ENCODE data around the gene ATP10D.

ATP10D gene

DNA sequence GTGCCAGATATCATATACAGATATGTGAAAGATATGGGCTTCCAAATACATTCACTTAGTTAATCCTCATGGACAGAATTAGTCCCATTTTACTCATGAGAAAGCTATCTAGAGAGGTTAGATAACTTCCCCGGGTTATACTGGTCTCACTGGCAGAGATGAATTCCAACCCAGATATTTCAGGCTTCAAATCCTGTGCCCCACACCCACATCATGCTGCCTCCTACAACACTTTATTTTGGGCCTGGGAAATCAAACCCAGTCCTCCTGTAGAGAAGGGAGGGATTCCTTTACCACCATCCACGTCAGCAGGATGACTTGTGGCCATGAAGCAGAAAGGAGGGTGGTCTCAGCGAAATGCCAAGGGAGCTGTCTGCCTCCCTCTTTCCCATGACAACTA is 113.8 kb downstream of the ATP10D start:
- DNase-seq: no peak

GRCh38 chr4:47606482-47606881 is 121.4 kb downstream of the ATP10D start:
- DNase-seq: no peak

- no peak for DNase-seq
Measured at GRCh38 chr4:47612116-47613023, 127.3 kb downstream of the ATP10D start.

DNA sequence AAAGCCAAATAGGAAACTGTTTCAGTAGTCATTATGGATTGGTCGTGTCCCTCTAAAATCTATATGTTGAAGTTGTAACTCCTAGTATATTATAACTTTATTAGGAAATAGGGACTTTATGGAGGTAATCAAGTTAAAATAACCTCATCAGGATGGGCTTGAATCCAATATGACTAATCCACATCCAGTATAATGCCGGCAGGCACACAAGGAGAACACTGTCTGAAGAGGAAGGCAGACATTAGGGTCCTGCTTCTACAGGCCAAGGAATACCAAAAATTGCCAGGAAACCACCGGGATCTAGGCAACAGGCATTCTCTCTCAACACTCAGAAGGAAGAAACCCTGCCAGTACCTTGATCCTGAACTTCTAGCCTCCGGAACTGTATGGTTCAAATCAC is 130.3 kb downstream of the ATP10D start:
- DNase-seq: no peak

- no peak for DNase-seq
Measured at GRCh38 chr4:47617607-47618006, 132.5 kb downstream of the ATP10D start.

DNA sequence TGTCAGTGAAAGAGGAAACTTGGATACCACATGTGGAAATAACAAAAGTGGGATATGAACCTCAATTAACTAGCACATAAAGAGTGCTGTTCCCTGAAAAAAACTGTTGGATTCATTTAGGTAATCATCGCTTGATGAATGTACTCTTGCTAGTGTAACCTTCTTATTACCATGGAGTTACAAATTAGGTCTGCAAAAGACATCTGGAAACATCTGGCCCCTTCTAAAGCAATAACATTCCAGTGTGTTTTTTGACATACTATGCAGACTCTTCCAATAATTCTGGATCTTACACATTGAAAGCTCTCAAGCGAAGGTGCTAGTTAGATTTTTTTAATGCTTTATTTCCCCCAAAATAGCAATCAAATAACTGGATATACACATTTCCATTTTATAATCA is 134.6 kb downstream of the ATP10D start:
- DNase-seq: no peak

- no peak for DNase-seq
Measured at GRCh38 chr4:47621181-47621580, 136.1 kb downstream of the ATP10D start.

DNA sequence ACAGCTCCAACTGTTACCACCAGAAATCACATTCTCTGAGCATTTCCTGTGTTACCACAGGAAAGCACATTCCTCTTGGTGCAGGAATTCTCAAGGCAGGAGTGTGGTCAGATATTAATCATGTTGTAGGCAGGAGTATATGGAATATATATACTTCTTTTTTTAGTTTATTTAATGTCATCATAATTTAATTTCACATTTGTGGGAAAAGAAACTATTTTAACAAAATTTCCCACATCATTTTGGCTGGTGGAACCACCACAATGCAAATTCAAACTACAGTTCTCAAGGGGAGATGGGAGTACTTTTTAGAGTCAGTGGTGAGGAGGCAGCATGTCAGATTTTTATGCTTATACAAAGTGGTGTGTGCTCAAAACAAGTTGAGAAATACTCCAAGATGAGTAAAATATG is 139.0 kb downstream of the ATP10D start:
- no peak for DNase-seq

DNA sequence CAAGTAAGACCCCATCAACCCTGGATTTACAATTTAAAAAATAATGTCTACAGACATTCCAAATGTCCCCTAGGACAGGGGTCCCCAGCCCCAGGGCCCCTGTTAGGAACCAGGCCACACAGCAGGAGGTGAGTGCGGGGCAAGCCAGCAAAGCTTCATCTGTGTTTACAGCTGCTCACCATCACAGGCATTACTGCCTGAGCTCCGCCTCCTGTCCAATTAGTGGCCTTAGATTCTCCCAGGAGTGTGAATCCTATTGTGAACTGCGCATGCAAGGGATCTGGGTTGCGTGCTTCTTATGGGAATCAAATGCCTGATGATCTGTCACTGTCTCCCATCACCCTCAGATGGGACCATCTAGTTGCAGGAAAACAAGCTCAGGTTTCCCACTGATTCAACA is 146.1 kb downstream of the ATP10D start:
- DNase-seq: no peak

DNA sequence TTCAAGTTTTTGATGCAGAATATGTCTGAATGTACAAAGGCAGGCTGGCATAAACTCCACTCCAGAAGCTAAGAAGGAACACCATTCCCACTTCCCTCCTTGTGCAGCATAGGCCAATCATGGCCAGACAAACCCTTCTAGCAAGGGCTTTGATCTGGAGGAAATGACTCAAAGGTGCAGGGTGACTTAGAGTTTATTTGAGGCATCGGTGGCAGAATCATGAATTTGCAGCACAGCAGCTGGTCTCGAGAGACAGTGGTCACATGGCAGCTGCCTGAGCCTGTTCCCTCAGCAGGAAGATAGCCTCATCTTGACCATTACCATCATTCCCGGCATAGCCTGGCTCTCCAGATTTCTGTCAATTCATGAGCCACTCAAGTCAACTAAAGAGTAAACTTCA is 154.5 kb downstream of the ATP10D start:
- no peak for DNase-seq

DNA sequence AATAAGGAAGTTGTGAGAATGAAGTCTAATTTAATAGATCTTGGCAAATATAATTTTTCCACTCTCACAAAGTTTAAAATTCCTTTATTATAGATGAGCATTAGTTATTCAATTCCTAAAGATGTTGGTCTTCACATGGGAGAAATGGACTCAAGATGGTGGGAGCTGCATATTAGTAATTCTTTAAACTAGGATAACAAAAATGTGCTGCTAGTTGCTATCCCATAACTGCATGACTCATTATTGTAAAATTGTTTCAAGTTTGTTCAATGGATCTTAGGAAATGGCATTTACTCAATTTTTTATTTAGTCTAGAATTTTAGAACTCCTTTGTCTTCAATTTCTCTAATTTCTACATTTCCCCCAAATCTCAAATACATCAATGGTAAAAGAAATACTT is 155.8 kb downstream of the ATP10D start:
- no peak for DNase-seq

GRCh38 chr4:47641755-47642154 is 156.7 kb downstream of the ATP10D start:
- DNase-seq: no peak

DNA sequence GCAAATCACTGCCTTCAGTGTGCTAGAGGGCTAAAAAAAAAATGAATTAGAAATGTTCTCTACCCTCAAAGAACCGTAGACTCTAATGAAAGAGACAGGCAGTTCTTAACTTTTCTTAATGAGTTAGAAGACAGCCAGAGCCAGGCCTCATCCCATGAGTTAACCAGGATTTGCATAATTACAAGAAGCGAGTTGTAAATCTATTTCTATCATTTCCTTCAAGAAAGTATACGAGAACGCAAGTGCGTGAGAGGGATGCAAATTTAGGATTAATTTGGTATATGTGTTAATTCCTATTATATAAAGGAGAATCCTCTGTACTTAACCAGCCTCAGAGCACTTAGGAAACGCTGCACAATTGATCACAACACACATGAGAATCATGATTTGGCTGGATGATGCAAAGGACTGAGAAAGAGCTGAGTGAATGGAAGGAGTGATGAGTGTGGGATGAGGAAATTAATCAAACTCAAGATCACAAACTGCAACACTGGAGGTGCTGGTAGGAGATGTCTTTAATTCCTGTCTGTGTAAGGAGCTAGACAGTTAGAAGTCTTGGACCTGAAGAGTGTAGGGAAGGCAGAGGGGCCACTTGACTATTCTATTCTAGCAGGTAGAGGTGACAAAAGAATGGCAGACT is 157.2 kb downstream of the ATP10D start:
- DNase-seq: no peak
